ENCODE data around the gene C5orf22. TPM values are rescaled to one million over a fixed set of nuclear protein-coding genes. Genes with fewer than 3 reads are reported as not detected.

Gene C5orf22
- total and polyA plus RNA-seq, 4 donors, result 19.7 to 33.5 (median 22.5) TPM

Small RNAs within 50 kb of the gene (small RNA-seq; reads per million reads assigned to genes)
- gene RF00019 (ENCODE audit: low replicate concordance) (not detected), gene RNU6-363P (ENCODE audit: low replicate concordance) (not detected)

Other genes with a start within 250 kb of the C5orf22 start
- gene DROSHA, start 208 bp upstream of the C5orf22 start, total RNA-seq, result 10 to 100 TPM; 80.0 to 84.3 TPM
- gene DROSHA, start 208 bp upstream of the C5orf22 start, polyA plus RNA-seq (ENCODE audit: insufficient read length in 2 of 2), result 10 to 100 TPM; 75.8 to 84.3 TPM
- 10 to 100 TPM; 22.1 to 40.2 TPM for gene PDZD2, start 106.8 kb downstream of the C5orf22 start, total RNA-seq
- 10 to 100 TPM; 33.1 to 36.8 TPM for gene PDZD2, start 106.8 kb downstream of the C5orf22 start, polyA plus RNA-seq (ENCODE audit: insufficient read length in 2 of 2)

Data from spinal cord (tissue), 4 donors.